HG02798 (cell line): ENCODE data around the gene HDAC7.

ENCODE experiments used
- ATAC-seq: cut with Tn5 transposase; IDR thresholded peaks from one replicate; pipeline ENCODE4 v1.9.1; 2021; ENCODE audit warnings: mild to moderate bottlenecking; ENCODE audit not compliant: unreplicated experiment, poor library complexity

HDAC7 gene

GRCh38 chr12:47771304-47771703, 48.4 kb downstream of the HDAC7 start:
- no peak for ATAC-seq

GRCh38 chr12:47770086-47770726, 49.5 kb downstream of the HDAC7 start:
- no peak for ATAC-seq

- no peak for ATAC-seq
These were observed 50.2 kb downstream of the HDAC7 start for GRCh38 chr12:47769234-47770085.

- no peak for ATAC-seq
These were observed 51.3 kb downstream of the HDAC7 start for GRCh38 chr12:47768323-47768811.

- ATAC-seq: no peak
These were observed 52.4 kb downstream of the HDAC7 start for GRCh38 chr12:47767216-47767724.

GRCh38 chr12:47766502-47767215, 53.0 kb downstream of the HDAC7 start:
- no peak for ATAC-seq

- no peak for ATAC-seq
These were observed 56.0 kb downstream of the HDAC7 start for GRCh38 chr12:47763481-47764346.

- no peak for ATAC-seq
These were observed 56.7 kb downstream of the HDAC7 start for GRCh38 chr12:47762850-47763465.

GRCh38 chr12:47758834-47759690, 60.6 kb downstream of the HDAC7 start, which contains the start of gene RAPGEF3:
Gene RAPGEF3 (minus strand): TSS chr12:47758880. CDS start chr12:47758556, 324 bp downstream.
- peak; percentile 50 for ATAC-seq

- no peak for ATAC-seq
These were observed 61.2 kb downstream of the HDAC7 start for GRCh38 chr12:47758584-47758833.

- ATAC-seq: no peak
These were observed 61.7 kb downstream of the HDAC7 start for GRCh38 chr12:47757840-47758583.

- ATAC-seq: no peak
These were observed 62.3 kb downstream of the HDAC7 start for GRCh38 chr12:47757364-47757839.

GRCh38 chr12:47755655-47756562, 63.8 kb downstream of the HDAC7 start:
- peak; percentile 80 for ATAC-seq

- ATAC-seq: peak; percentile 32
These were observed 64.8 kb downstream of the HDAC7 start for GRCh38 chr12:47754881-47755280.

- ATAC-seq: no peak
These were observed 65.6 kb downstream of the HDAC7 start for GRCh38 chr12:47754126-47754525.

GRCh38 chr12:47753021-47754001, 66.4 kb downstream of the HDAC7 start:
- no peak for ATAC-seq
